ENCODE results near the gene SDF2L1. TPM values are rescaled to one million over a fixed set of nuclear protein-coding genes. Genes with fewer than 3 reads are reported as not detected.

SDF2L1 gene
- total RNA-seq, 1 donor from 2014 or later, result 4.3 TPM

GRCh38 chr22:21646608-21647590, 4.8 kb downstream of the SDF2L1 start:
- H3K4me3 ChIP-seq, result no peak overlapping the region
- H3F3A ChIP-seq (ENCODE audit: low read depth), result peaks cover 32% of the 10 kb centered on the region
- no peak overlapping the region for H2AFZ ChIP-seq (replicated peaks)
- no peaks in the 10 kb centered on the region for H3K79me2 ChIP-seq (ENCODE audit: low read depth)
- H3K36me3 ChIP-seq, result no peaks in the 10 kb centered on the region
- no peak overlapping the region for H3K4me2 ChIP-seq
- Mint-ChIP-seq H3K9me3 (no peaks in the 10 kb centered on the region), H3K27me3 (ENCODE audit: insufficient read depth, low read depth) (peaks cover 9% of the 10 kb centered on the region), H3K27ac (peak overlapping the region; percentile 67), H3K4me3 (peak overlapping the region; percentile 44), H3K4me1 (peaks cover 26% of the 10 kb centered on the region), H3K36me3 (peaks cover 8% of the 10 kb centered on the region)
- TF ChIP-seq EZH2 (IDR thresholded peaks at IDR 0.05) (no peak), CTCF (IDR thresholded peaks at IDR 0.05) (peak; percentile 82), EZH2phosphoT487 (IDR thresholded peaks at IDR 0.05) (no peak)
- H3K9ac ChIP-seq, result no peak overlapping the region
- peaks cover 17% of the 10 kb centered on the region for H3K4me1 ChIP-seq
- H3K9me3 ChIP-seq (ENCODE audit: low read depth), result no peaks in the 10 kb centered on the region
- peak; percentile 89 for DNase-seq (ENCODE audit: low spot score)
- H4K20me1 ChIP-seq (ENCODE audit: low read depth), result peaks cover 19% of the 10 kb centered on the region
- H3K27me3 ChIP-seq, result peaks cover 13% of the 10 kb centered on the region
- H3K27ac ChIP-seq, result no peak overlapping the region

GRCh38 chr22:21650280-21650679, 8.2 kb downstream of the SDF2L1 start:
- H3K4me2 ChIP-seq, result peak overlapping the region; percentile 92
- H3K4me3 ChIP-seq, result peak overlapping the region; percentile 72
- Mint-ChIP-seq H3K4me3 (peak overlapping the region; percentile 93), H3K27ac (peak overlapping the region; percentile 96), H3K27me3 (ENCODE audit: insufficient read depth, low read depth) (peaks cover 8% of the 10 kb centered on the region), H3K9me3 (no peaks in the 10 kb centered on the region), H3K36me3 (peaks cover 5% of the 10 kb centered on the region), H3K4me1 (peaks cover 28% of the 10 kb centered on the region)
- TF ChIP-seq EZH2 (IDR thresholded peaks at IDR 0.05), result no peak
- no peak for TF ChIP-seq EZH2phosphoT487 (IDR thresholded peaks at IDR 0.05)
- no peak for TF ChIP-seq CTCF (IDR thresholded peaks at IDR 0.05)
- peaks cover 20% of the 10 kb centered on the region for H3K4me1 ChIP-seq
- H3K27ac ChIP-seq, result no peak overlapping the region
- H2AFZ ChIP-seq (replicated peaks), result no peak overlapping the region
- H3K36me3 ChIP-seq, result no peaks in the 10 kb centered on the region
- no peaks in the 10 kb centered on the region for H3K9me3 ChIP-seq (ENCODE audit: low read depth)
- peaks cover 25% of the 10 kb centered on the region for H3K79me2 ChIP-seq (ENCODE audit: low read depth)
- no peaks in the 10 kb centered on the region for H3K27me3 ChIP-seq
- no peak for DNase-seq (ENCODE audit: low spot score)
- no peak overlapping the region for H3K9ac ChIP-seq
- peaks cover 26% of the 10 kb centered on the region for H4K20me1 ChIP-seq (ENCODE audit: low read depth)
- peaks cover 49% of the 10 kb centered on the region for H3F3A ChIP-seq (ENCODE audit: low read depth)

DNA sequence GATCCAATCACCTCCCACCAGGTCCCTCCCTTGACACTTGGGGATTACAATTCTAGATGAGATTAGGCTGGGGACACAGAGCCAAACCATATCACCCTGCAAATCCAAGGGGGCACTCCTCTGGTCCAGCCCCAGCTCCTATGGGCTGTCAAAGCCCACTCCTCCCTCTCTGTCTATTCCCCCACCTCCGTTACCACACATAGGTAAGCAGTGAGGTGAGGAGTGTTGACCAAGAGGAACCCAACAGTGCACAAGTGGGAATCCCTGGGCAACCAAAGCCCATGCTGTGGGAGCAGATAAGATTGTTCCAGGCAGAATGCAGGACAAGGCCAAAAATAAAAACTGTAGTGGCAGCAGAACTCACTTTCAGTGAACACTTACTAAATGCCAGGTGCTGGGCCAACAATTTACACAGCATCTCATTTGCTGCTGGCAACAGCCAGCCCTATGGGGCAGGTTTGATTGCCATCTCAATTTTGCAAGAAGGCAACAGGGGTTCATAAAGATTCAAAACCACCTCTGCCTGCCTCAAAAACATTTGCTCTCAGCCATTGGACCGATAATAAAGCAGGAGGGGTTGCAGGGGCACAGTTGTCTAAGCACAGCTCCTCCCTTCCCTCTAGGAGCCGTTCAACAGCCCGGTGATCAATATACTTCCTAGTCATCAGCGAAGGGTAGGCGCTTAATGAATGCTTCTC, 8.9 kb downstream of the SDF2L1 start:
- peak overlapping the region; percentile 92 for H3K4me2 ChIP-seq
- H3K27me3 ChIP-seq, result no peaks in the 10 kb centered on the region
- Mint-ChIP-seq H3K27ac (peak overlapping the region; percentile 96), H3K4me1 (peaks cover 28% of the 10 kb centered on the region), H3K4me3 (peak overlapping the region; percentile 93), H3K9me3 (no peaks in the 10 kb centered on the region), H3K36me3 (peaks cover 5% of the 10 kb centered on the region), H3K27me3 (ENCODE audit: insufficient read depth, low read depth) (peaks cover 8% of the 10 kb centered on the region)
- no peaks in the 10 kb centered on the region for H3K9me3 ChIP-seq (ENCODE audit: low read depth)
- peaks cover 20% of the 10 kb centered on the region for H3K4me1 ChIP-seq
- H3K36me3 ChIP-seq, result no peaks in the 10 kb centered on the region
- H3K4me3 ChIP-seq, result peak overlapping the region; percentile 72
- peaks cover 54% of the 10 kb centered on the region for H3F3A ChIP-seq (ENCODE audit: low read depth)
- H2AFZ ChIP-seq (replicated peaks), result peak overlapping the region; percentile 90
- DNase-seq (ENCODE audit: low spot score), result peak; percentile 48
- H3K27ac ChIP-seq, result peak overlapping the region; percentile 22
- H3K79me2 ChIP-seq (ENCODE audit: low read depth), result peaks cover 25% of the 10 kb centered on the region
- H4K20me1 ChIP-seq (ENCODE audit: low read depth), result peaks cover 28% of the 10 kb centered on the region
- no peak for TF ChIP-seq CTCF (IDR thresholded peaks at IDR 0.05)
- no peak for TF ChIP-seq EZH2 (IDR thresholded peaks at IDR 0.05)
- no peak for TF ChIP-seq EZH2phosphoT487 (IDR thresholded peaks at IDR 0.05)
- peak overlapping the region; percentile 40 for H3K9ac ChIP-seq

Data from neural progenitor cell (in vitro differentiated cells).